Forelimb muscle (tissue), 1 donor: ENCODE results near the gene MCTP1. TPM values are rescaled to one million over a fixed set of nuclear protein-coding genes. Genes with fewer than 3 reads are reported as not detected.

Experiments used
- DNase-seq: peaks from one replicate; pipeline ENCODE4 v3.0.0-alpha.2; 2013; ENCODE audit warnings: low read depth
- polyA plus RNA-seq: library from polyadenylated mRNA; unstranded; fragments of 120-200 nt; gene quantifications from one replicate; pipeline ENCODE4 v1.2.1, GENCODE V29; 2013; ENCODE audit not compliant: insufficient read length

The MCTP1 gene
- polyA plus RNA-seq, 1 donor, result 7.2 TPM

DNA sequence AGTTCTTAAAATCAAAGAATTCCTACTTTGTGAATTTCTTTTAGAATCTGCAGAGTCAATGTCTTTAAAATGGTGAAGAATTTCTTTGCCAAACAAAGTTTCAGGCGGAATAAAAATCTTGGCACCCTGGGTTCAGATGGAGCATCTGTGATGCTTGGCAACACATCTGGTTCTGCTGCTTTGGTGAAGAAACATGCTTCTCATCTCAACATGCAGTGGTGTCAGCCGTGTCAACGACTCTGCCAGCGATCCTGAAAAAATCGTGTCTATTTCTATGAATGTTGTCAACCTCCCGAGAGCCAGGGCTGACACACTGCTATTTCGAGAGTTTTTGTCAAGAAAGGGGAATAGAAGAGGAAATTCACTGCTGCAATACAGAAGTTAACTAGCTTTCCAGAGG, 514.9 kb downstream of the MCTP1 start:
- no peak for DNase-seq

DNA sequence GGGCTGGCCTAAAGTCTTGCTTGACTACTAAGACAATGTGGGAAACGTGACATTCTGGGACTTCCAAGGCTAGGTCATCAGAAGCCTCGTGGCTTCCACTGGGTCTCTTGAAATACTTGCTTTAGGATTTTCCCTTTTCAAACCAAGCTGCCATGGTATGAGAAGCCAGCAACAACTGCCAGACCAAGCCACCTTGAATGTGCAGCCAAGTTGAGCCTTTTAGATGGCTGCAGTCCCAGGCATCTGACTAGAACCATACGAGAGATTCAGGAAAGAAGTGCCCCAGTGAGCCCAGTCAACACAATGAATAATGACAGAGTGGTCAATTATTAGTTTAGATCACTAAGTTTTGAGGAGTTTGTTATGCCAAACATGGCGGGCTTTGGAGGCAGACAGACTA, 523.1 kb downstream of the MCTP1 start:
- DNase-seq, result no peak

DNA sequence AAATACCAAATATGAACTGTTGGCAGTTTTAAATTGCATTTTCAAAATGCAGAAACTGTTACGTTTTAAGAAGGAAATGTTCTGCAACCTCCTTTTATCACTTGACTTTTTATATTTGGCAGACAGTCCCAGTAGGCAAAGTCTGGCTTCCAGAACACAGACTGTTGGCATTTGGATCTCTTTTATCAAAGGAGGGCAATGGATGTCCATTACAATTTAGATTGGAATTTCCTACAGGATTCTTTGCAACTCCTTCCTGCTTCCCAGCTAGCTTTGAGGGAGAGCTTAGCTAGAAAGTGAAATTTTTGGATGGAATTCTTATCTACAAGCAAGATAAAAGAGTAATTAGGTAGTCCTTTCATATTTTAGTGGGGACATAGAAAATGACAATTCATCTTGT, 523.8 kb downstream of the MCTP1 start:
- DNase-seq, result no peak

DNA sequence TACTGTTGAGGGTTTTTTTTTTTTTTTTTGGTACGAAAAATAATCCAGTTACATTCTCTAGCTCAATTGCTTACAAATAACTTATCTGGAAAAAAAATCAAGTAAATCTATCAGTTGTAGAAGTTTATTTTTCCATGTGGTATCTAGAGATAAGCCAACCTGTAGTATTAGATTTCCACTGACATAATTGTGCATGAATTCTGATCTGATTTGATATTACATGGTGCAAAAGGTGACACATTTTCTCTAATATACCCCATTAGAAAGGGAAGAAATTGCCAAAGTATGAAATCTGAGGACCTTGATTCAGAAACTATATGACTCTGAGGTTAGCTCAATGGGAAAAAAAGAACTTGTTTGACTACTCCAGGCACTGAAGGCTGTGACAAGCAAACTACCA, 524.9 kb downstream of the MCTP1 start:
- DNase-seq, result no peak

DNA sequence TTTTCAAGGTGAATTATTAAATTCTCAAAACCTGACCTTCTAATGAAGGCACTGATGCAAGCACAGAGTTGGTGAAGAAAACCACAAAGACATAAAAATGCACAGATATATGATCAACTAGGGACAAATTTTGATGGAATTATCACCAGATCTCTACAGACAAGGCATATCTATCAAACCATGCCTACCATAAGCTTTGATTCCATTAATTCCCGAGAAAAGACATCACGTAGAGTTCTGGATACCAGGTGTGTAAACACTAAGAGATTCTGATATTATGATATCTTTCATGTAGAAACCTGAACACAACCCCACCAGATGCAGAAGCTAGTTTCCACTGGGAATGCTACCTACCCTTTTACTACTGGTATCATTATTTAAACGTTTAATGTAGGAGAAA, 525.9 kb downstream of the MCTP1 start:
- DNase-seq, result no peak

DNA sequence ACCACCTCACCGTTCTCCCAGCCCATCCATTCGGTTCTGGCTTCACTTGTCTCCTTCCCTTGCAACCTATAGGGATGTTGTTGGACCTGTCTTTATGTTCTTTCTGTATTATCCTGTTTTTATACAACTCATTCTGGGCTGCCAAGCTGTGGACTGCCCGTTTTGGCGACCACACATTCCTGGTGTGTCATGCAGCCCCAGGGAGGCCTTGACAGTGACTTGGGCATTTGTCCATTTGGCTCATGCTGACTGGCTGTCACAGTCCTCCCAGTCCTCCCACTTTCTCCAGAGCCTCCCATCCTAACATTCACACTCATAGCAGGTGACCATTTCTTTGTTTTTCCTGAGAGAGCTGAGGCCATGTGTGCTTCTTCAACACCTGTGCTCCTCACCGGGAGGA, 530.1 kb downstream of the MCTP1 start:
- DNase-seq, result no peak

DNA sequence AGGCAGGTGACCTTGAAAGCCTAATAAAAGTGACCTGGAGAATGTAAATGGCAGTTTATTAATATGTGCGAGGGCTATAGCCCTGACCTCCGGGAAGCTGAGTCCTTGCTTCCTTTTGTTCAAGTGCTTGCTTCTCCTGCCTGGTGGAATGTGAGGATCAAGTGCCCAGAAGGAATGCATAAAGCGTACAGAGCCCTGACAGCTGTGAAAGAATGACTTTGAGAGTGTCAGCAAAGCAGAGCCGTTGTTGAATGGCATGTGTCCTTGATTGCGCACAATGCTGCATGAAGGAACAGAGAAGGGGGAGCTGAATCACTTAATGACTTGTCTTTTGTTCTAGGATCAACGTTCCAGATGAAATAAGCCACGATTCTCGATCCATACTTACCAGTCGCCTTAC, 533.4 kb downstream of the MCTP1 start:
- no peak for DNase-seq

DNA sequence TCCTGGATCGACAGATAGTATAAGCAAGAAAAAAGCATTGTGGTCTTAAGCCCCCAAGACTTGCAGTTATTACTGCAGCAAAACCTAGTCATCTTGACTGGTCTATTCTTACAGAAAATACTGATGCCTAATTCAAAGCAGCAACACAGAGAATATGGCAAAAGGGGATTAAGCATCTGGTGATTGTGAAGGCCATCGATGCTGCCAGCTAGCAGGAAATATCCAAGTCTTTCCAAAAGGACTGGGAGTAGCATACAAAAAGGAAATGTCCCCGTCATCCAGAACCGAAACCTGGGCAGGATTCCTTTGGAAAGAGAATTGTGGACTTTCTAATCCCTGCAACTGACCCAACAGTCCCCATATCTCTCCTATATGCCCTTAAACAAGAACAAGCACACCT, 534.2 kb downstream of the MCTP1 start:
- DNase-seq, result no peak

DNA sequence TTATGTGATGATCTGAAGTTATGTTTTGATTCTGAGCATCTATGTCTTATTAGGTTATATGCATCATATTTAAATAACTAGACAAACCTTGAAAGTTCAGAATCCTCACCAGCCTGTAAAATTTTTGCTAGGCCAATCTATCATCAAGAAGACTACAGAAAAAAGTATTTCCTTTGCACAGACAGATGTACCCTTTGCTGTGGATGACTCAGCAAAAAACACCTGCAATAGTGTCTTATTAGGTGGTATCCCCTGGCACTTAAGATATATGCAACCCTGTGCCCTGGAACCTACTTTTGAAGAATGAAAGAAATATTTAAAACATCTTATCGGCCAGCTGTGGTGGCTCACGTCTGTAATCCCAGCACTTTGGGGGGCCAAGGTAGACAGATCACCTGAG, 535.9 kb downstream of the MCTP1 start:
- DNase-seq, result no peak

DNA sequence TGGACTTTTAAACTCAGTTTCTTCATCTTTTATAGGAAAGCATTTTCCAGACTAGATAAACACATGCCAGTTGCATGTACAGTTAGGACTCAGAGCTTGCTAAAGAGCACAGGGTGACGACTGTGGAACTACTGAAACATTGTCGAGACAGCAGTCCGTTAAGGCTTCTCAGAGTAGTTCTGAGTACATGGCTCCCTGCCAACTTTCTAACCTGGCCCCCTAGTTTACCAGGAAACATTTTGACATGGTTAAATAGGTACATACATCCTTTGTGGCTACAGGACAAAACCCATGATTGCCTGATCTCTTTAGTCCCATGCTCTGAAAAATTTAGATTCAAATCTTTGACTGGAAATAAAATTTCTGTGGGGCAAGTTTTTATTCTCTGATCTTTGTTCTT, 536.7 kb downstream of the MCTP1 start:
- DNase-seq, result no peak

DNA sequence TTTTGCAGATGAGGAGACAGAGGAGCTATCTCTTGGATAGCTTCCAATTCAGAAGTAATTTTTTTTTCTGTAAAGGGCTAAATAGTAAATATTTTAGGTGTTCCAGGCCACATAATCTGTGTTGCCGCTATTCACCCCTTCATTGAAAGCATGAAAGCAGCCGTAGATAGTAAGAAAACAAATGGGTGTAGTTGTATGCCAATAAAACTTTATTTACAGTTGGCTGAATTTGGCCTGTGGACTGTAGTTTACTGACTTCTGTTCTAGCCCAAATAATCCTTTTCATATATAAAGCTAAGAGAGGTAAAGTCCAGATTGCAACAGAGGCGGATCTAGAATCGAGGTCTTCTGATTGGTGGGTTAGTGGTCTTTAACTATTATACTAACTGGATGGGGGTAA, 537.5 kb downstream of the MCTP1 start:
- no peak for DNase-seq

DNA sequence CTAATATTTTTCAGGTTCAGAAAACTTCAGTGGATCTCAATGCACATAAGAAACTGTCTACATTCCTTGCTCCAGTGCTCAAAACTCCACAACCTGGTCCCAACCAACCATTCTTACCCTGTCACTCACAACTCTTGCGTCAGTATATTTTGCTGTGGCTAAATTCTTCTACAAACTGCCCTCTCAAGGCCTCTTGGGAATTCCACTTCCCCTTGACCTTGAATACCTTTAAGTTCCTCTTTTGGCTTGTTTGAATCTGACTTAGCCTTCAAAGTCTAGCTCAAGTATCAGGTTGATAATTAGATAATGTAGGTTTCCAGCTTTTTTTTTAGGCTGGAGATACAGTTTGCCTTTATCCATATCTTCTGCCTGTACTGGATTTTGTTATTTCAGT, 538.2 kb downstream of the MCTP1 start:
- DNase-seq, result no peak

DNA sequence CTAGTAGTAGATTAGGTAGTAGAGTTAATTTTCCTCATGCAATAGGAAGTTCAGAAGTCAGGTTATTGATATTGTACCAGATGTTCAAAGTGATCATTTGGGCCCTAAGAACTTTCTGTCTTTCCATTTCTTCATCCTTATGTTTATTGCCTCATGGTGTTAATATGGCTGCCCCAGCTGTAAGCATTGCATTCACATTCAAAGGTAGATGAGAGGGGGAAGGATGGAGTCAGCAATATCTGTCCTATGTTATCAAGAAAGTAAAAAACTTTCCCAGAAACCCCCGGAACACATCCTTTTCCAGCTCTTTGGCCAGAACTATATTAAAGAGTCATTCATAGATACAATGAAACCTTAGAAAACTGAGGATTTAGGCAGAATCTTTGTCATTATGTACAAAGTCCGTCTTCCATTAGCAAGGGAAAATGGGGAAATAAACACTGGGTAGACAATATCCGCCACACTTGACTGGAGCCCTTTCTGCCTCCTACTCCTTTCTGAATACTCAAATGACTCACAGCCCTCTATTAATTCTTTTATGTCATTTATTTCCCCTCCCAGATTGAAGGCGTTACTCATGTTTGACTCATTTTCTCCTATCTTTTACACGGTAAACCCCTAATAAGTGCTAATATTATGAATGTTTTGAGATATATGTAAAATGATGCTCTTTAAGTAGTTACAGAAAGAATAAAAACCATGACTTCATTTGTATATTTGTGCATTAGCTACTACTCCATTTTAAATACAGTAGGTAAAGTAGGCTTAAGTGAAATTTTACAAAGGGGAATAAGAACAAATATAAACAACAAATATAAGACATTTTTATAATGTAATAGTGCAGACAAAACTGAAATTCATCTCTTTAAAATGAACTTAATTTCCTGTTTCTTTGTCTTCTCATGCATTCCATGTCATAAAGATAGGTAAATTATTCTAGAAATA, 538.8 kb downstream of the MCTP1 start:
- DNase-seq, result no peak

DNA sequence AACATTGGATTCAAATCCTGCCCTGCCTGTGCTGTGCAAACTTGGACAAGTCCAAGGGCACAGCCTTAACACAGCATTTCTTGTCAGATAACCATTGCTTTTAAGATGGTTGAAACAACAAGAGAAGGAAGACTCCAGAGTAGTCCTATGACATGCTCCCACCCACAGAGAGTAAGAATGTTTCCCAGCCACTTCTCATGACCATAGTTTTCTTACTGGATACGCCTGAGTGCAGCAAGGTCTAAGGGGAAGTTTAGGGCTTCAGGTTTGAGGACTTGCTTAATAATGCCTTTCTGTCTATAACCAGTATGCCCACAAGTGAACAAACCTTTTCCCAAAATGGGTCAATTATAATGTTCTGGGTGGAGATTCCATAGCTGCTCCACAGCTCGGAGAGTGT, 540.0 kb downstream of the MCTP1 start:
- no peak for DNase-seq

DNA sequence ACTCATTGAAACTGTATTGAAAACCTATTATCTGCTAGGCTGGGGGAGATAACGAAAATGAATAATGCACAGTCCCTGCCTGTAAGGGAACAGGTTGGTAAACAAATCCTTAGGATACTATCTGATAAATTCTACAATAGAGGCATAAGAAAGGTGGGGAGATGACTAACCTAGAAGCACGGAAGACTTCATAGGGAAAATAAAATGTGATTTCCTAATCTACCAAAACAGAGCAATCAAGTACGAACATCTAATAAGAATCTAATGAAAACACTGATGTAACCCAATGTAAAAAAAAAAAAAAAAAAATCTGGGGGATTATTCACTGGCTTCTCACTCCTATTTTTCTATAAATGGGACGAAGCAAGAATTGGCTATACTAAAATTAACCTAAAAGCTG, 542.0 kb downstream of the MCTP1 start:
- no peak for DNase-seq

DNA sequence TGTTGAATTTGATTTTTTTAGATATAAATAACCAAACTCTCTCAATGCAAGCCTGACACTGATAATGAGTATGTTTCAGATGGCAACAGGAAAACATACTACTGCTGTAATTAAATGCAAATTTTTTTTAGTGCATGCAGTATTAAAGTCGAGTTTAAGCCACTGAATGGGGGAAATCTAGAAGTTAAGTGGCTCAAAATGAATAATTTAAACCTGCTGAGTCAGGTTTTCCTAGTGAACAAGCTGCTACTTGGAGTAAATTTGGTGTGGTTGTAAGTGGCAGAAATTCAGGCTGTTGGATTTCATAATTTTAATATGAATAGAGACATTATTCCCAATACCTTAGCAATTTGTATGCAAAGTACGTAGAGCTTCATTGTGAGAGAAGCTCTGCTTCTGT, 544.6 kb downstream of the MCTP1 start:
- no peak for DNase-seq

DNA sequence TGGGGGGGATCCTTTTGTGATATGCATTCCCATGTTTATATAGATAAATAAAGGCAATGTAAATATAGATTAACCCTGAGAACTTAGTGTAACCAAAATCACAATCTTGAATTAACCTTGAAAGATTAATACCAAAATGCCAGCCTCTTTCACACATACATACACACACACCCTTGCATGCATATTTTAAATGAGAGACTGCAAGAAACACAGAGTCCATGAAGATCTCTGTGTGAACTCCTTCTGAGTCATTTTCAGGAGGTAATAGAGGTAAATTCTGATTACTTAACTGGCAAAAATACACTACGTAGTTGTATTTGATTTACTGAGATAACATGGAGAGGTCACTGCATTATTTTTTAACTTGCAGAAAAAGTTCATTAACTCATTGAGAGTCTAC, 548.4 kb downstream of the MCTP1 start:
- no peak for DNase-seq

DNA sequence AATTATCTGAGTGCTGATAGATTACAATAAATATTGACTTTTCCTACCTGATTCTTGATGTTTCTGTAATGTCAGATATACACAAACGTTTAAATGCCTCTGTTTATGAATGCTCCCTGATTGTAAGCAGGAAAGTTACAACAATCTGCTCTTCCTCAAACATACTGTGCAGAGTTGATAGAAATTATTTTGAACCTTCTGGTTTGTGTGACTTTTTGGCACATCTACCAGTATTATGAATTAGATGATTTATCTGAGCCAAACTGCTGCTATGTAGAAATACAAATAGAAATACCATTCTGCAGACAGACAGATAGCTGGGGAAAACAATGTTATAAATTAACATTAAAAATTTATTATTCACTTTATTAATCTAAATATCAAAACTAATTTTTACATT, 553.4 kb downstream of the MCTP1 start:
- no peak for DNase-seq

DNA sequence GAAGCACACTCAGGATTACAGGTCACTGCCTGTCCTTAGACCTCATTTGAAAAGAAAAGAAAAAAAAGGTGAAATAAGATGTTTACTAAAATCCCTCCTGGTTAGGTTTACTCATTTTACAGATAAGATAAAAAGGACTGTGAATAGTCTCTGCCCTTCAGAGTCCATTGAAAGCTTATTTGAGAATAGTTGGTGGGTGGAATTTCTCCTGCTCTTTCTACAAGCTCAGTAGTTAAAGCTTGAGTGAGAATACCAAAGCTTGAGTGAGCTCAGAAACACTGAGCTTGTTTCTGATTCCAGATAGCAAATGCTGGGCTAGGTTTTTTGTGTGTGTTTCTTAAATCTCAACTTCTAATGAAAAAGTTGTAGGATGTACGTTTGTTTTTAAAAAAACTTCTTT, 559.8 kb downstream of the MCTP1 start:
- DNase-seq, result no peak

DNA sequence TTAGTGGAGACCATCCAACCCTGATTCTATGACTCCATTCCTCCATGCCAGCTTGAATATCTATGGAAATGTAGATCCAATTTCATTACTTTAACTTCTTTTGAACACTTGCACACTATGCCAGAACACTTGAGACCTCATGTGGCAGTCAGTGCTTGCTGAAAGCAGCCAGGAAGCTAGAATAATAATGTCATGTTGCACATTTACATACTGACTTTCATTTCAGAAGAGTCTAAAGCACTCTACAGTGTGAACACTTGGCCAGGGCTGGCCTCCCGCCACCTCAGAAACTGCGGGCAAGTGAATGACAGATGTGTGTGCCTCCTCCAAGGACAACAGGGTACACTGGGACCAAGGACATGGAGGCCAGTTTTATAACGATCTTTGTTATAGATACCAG, 569.1 kb downstream of the MCTP1 start:
- no peak for DNase-seq

DNA sequence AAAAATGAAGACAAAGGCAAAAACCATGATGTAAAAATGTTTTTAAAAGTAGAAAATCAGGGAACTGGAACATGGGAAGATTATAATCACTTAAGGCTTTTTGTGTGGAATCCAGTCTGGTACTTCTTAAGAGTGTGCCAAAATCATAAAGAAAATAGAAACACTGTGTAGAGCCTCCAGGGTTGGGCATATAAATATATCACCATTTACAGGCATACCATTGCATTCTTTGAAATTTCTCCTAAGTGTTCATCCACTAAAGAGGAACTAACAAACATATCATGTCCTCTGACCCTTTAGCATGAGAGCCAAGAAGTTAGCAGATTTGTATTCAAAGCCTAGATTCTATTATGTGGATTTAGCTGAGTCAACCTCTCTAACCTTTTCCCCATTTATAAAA, 573.1 kb downstream of the MCTP1 start:
- no peak for DNase-seq

DNA sequence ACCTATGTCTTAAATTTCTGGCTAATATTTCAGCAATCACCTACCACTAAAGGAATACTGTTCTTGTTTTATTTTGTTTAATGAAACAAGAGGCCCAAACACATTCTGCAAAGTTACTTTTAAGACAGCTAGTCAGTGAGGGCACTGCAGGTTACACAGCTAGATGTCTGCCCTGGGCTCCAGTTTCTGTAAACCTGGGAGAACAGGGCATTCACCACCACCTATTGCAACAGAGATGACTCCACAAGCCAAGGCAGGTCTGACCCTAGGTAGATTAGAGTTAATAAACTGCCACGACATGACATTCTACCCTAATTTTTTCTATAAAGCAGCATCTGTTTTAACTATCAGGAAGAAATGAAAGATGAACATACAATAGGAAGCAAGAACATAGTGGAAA, 575.6 kb downstream of the MCTP1 start:
- no peak for DNase-seq

DNA sequence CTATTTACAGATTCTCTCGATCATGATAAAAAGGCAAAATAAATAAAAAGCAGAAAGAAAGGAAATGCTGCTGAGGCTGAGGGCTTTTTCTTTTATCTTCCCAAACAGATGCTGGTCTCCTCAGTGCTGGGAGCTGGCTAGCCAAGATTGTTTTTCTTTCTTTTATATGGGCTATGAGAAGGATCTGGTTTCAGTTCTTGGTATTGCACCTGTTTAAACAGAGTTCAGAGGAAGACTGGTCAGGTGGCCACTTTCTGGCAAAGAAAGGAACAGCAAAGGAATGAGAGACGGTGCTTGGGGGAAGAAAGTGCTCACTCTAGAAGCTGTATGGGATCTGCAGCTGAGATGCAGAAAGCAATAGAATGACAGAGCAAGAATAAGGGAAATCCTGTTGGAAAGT, 577.5 kb downstream of the MCTP1 start:
- no peak for DNase-seq

DNA sequence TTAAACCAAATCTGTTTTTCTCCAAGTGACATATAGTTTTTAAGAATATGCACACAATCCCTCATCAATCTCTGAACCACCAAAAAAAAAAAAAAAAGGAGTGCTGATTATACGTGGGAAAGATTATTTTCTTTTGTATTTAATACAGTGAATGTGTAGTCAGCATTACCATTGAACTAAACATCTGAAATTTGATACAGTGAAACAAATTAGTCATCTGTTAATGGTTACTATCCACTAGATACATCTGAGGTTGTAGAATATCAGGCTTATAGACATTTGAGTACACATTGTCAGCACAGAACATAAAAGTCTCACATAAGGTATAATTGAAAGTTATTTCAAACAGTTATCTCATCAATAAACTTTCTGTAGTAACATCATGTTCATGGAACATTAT, 579.5 kb downstream of the MCTP1 start:
- DNase-seq, result no peak
